MM.1S (cell line): Measurements from ENCODE around the gene CNKSR3.

Experiments used
- EZH2 ChIP-seq: fragments of 300-600 bp; sonication (generic); optimal IDR thresholded peaks from 2 replicates; pipeline ENCODE3; 2017; ENCODE audit warnings: low read depth, mild to moderate bottlenecking, antibody characterized with exemption, low read length, mixed read lengths
- EZH2phosphoT487 ChIP-seq: fragments of 300-600 bp; sonication (generic); IDR thresholded peaks from 2 replicates; pipeline ENCODE4 v1.6.1; 2018; ENCODE audit warnings: antibody characterized with exemption, low read length

DNA sequence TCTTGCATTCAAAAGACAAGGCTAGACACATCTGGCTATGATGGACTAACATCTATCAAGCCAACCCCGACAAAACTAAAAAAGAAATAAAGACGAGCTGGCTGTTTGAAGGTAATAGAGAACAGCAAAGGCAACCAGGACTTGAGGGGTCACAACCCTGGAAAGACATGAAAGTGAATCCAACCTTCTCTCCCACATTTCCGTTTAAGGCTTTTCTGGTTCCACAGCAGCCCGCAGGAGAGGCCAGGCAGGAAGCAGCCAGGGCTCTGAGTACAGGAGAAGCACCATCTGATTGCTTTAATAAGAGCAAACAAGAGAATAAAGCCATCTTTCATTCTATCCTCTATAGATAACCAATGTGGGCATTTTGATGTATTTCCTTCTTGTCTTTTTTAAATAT, 14.3 kb downstream of the CNKSR3 start:
- no peak for TF ChIP-seq EZH2phosphoT487
- no peak for TF ChIP-seq EZH2
